ENCODE data around the gene PCNX2.

DNA sequence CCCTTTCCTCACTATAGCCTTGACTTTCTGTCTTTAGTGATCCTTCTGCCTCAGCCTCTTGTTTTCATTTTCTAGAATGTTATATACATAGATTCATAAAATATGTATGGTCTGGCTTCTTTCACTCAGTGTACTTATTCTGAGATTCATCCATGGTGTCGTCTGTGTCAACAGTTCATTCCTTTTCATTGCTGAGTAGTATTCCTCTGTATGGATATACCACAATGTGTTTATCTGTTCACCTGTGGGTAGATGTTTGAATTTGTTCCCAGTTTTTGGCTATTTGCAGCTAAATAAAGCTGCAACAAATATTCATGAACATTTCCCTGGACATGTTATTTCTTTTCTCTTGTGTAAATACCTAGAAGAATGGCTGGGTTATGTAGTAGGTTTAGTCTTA lies 131.8 kb downstream of the PCNX2 start:
- TF ChIP-seq, protein P1, sequence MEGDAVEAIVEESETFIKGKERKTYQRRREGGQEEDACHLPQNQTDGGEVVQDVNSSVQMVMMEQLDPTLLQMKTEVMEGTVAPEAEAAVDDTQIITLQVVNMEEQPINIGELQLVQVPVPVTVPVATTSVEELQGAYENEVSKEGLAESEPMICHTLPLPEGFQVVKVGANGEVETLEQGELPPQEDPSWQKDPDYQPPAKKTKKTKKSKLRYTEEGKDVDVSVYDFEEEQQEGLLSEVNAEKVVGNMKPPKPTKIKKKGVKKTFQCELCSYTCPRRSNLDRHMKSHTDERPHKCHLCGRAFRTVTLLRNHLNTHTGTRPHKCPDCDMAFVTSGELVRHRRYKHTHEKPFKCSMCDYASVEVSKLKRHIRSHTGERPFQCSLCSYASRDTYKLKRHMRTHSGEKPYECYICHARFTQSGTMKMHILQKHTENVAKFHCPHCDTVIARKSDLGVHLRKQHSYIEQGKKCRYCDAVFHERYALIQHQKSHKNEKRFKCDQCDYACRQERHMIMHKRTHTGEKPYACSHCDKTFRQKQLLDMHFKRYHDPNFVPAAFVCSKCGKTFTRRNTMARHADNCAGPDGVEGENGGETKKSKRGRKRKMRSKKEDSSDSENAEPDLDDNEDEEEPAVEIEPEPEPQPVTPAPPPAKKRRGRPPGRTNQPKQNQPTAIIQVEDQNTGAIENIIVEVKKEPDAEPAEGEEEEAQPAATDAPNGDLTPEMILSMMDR (conservative IDR thresholded peaks at IDR 0.05): no peak
- no peak for TF ChIP-seq EZH2 (IDR thresholded peaks at IDR 0.05; ENCODE audit: low read depth)

All from PC-9 (cell line).